IMR-90 (cell line): ENCODE results near the gene NANS. TPM values are rescaled to one million over a fixed set of nuclear protein-coding genes. Genes with fewer than 3 reads are reported as not detected.

ENCODE experiments used
- ATAC-seq: fragments of 200-7000 bp; cut with Tn5 transposase; 2 replicates; pipeline ENCODE4 v1.9.1; 2020; ENCODE audit warnings: low read depth, mild to moderate bottlenecking, moderate library complexity
- BruUV-seq: library from RNA; stranded (reverse); fragments of 400-500 nt; replicated peaks from 2 replicates; lab custom pipeline; 2021; lab: Mats Ljungman, UMichigan
- CTCF ChIA-PET: fragments of 300-600 bp; formaldehyde crosslinking; extraction: SDS; loops from one replicate; lab custom pipeline; 2021; ENCODE audit warnings: antibody characterized with exemption; lab: Yijun Ruan, JAX
- POLR2A ChIA-PET: fragments of 300-600 bp; sonication (Branson Sonifier 250); formaldehyde crosslinking; loops from one replicate; lab custom pipeline; 2022; ENCODE audit warnings: antibody characterized with exemption; ENCODE audit not compliant: unreplicated experiment; lab: Charles Lee
- DNase-seq: peaks from one replicate; pipeline ENCODE4 v3.0.0; 2013
- H2AFZ ChIP-seq: replicated peaks from 2 replicates; pipeline ENCODE3; 2013; ENCODE audit warnings: low read length, mild to moderate bottlenecking; ENCODE audit not compliant: poor library complexity
- H2AK5ac ChIP-seq: 2 replicates; pipeline ENCODE4 v1.6.1; 2013; ENCODE audit warnings: low read depth, low read length, inconsistent platforms
- H2AK9ac ChIP-seq: replicated peaks from 2 replicates; pipeline ENCODE3; 2013; ENCODE audit warnings: mild to moderate bottlenecking, low read depth, low read length, moderate library complexity; ENCODE audit not compliant: poor library complexity
- H2BK120ac ChIP-seq: 2 replicates; pipeline ENCODE4 v1.6.1; 2013; ENCODE audit warnings: low read depth, low read length, inconsistent platforms
- H2BK15ac ChIP-seq: 3 replicates; pipeline ENCODE4 v1.6.1; 2013; ENCODE audit warnings: low read depth, low read length, inconsistent platforms
- H2BK20ac ChIP-seq: 2 replicates; pipeline ENCODE4 v1.6.1; 2013; ENCODE audit warnings: low read depth, mild to moderate bottlenecking, inconsistent platforms, low read length, moderate library complexity
- H2BK5ac ChIP-seq: 2 replicates; pipeline ENCODE4 v1.6.1; 2013; ENCODE audit warnings: mild to moderate bottlenecking, low read depth, low read length, inconsistent platforms; ENCODE audit not compliant: poor library complexity, severe bottlenecking
- H3K14ac ChIP-seq: replicated peaks from 2 replicates; pipeline ENCODE4 v1.6.1; 2013; ENCODE audit warnings: low read depth, low read length, inconsistent platforms
- H3K18ac ChIP-seq: 2 replicates; pipeline ENCODE4 v1.6.1; 2013; ENCODE audit warnings: low read depth, low read length, control low read depth
- H3K23ac ChIP-seq: 2 replicates; pipeline ENCODE4 v1.6.1; 2013; ENCODE audit warnings: low read depth, low read length, inconsistent platforms
- H3K27ac ChIP-seq: 2 replicates; pipeline ENCODE4 v1.5.1; 2013; ENCODE audit warnings: mild to moderate bottlenecking, control low read depth, low read length; ENCODE audit not compliant: insufficient read depth
- H3K27me3 ChIP-seq: 2 replicates; pipeline ENCODE4 v1.6.1; 2013; ENCODE audit warnings: low read length; ENCODE audit not compliant: control insufficient read depth, insufficient read depth
- H3K36me3 ChIP-seq: 2 replicates; pipeline ENCODE4 v1.6.1; 2013; ENCODE audit warnings: low read length, mixed read lengths; ENCODE audit not compliant: control insufficient read depth, insufficient read depth
- H3K4ac ChIP-seq: 2 replicates; pipeline ENCODE4 v1.6.1; 2013; ENCODE audit warnings: low read depth, low read length, inconsistent platforms
- H3K4me1 ChIP-seq: 2 replicates; pipeline ENCODE4 v1.6.1; 2013; ENCODE audit warnings: low read length, mixed read lengths; ENCODE audit not compliant: control insufficient read depth, insufficient read depth
- H3K4me2 ChIP-seq: 2 replicates; pipeline ENCODE4 v1.6.1; 2013; ENCODE audit warnings: low read depth, mild to moderate bottlenecking, control low read depth, low read length, moderate library complexity
- H3K4me3 ChIP-seq: 2 replicates; pipeline ENCODE4 v1.5.1; 2013; ENCODE audit warnings: low read depth, mild to moderate bottlenecking, control low read depth, low read length, moderate library complexity; ENCODE audit not compliant: insufficient read depth
- H3K56ac ChIP-seq: 2 replicates; pipeline ENCODE4 v1.6.1; 2013; ENCODE audit warnings: low read length, inconsistent platforms; ENCODE audit not compliant: insufficient read depth; ENCODE audit errors: extremely low read depth
- H3K79me1 ChIP-seq, 2 experiments: 2 replicates each; pipeline ENCODE4 v1.6.1; 2013; ENCODE audit warnings: low read length in 2 of 2, inconsistent platforms in 1 of 2, low read depth in 1 of 2
- H3K9ac ChIP-seq: 2 replicates; pipeline ENCODE4 v1.6.1; 2013; ENCODE audit warnings: low read depth, low read length, control low read depth
- H3K9me1 ChIP-seq: 2 replicates; pipeline ENCODE4 v1.6.1; 2013; ENCODE audit warnings: low read length, inconsistent platforms; ENCODE audit not compliant: insufficient read depth
- H3K9me3 ChIP-seq: 2 replicates; pipeline ENCODE4 v1.6.1; 2013; ENCODE audit warnings: low read length; ENCODE audit not compliant: control insufficient read depth, insufficient read depth
- H4K20me1 ChIP-seq: 2 replicates; pipeline ENCODE4 v1.6.1; 2013; ENCODE audit warnings: low read length, inconsistent platforms; ENCODE audit not compliant: insufficient read depth
- H4K5ac ChIP-seq: 2 replicates; pipeline ENCODE4 v1.6.1; 2013; ENCODE audit warnings: mild to moderate bottlenecking, low read depth, low read length, control low read depth
- H4K8ac ChIP-seq, 2 experiments: 2 replicates each; pipeline ENCODE4 v1.6.1; 2013; ENCODE audit warnings: low read depth in 2 of 2, low read length in 2 of 2, control low read depth in 1 of 2, inconsistent platforms in 1 of 2
- H4K91ac ChIP-seq: 2 replicates; pipeline ENCODE4 v1.6.1; 2013; ENCODE audit warnings: low read depth, low read length, inconsistent platforms; ENCODE audit not compliant: insufficient read depth
- CHD1 ChIP-seq: IDR thresholded peaks from 2 replicates; pipeline ENCODE4 v1.6.1; 2012; ENCODE audit warnings: low read depth, low read length, improper control_type of control experiment
- CTCF ChIP-seq: conservative IDR thresholded peaks from 2 replicates; pipeline ENCODE4 v1.5.1; 2012; ENCODE audit warnings: mild to moderate bottlenecking, low read depth, low read length, improper control_type of control experiment
- ELK1 ChIP-seq: fragments of 150-350 bp; IDR thresholded peaks from 2 replicates; pipeline ENCODE4 v1.6.1; 2016; ENCODE audit warnings: low read depth, mild to moderate bottlenecking, low read length, moderate library complexity, borderline replicate concordance
- MAFK ChIP-seq: IDR thresholded peaks from 2 replicates; pipeline ENCODE4 v1.6.1; 2012; ENCODE audit warnings: low read depth, low read length, improper control_type of control experiment
- MAZ ChIP-seq: IDR thresholded peaks from 2 replicates; pipeline ENCODE4 v1.6.1; 2012; ENCODE audit warnings: low read depth, mild to moderate bottlenecking, low read length, improper control_type of control experiment, moderate library complexity, borderline replicate concordance
- MXI1 ChIP-seq: IDR thresholded peaks from 2 replicates; pipeline ENCODE4 v1.6.1; 2012; ENCODE audit warnings: low read depth, mild to moderate bottlenecking, low read length, moderate library complexity, borderline replicate concordance
- NFE2L2 ChIP-seq: fragments of 150-350 bp; IDR thresholded peaks from 2 replicates; pipeline ENCODE4 v1.6.1; 2016; ENCODE audit warnings: low read depth, mild to moderate bottlenecking, low read length
- RAD21 ChIP-seq: IDR thresholded peaks from 2 replicates; pipeline ENCODE4 v1.6.1; 2012; ENCODE audit warnings: low read length, improper control_type of control experiment
- RCOR1 ChIP-seq: IDR thresholded peaks from 2 replicates; pipeline ENCODE4 v1.6.1; 2012; ENCODE audit warnings: mild to moderate bottlenecking, low read length, improper control_type of control experiment; ENCODE audit not compliant: insufficient replicate concordance
- SMC3 ChIP-seq: fragments of 150-350 bp; IDR thresholded peaks from 2 replicates; pipeline ENCODE4 v1.6.1; 2016; ENCODE audit warnings: low read depth, mild to moderate bottlenecking, antibody characterized with exemption, low read length, moderate library complexity
- USF2 ChIP-seq: fragments of 150-350 bp; IDR thresholded peaks from 2 replicates; pipeline ENCODE4 v1.6.1; 2017; ENCODE audit warnings: mild to moderate bottlenecking, antibody characterized with exemption, low read length, low read depth
- WGBS, 2 experiments: methylation state at CpG; one replicate each; pipeline versions ENCODE4 v1.1.5 to v1.1.7; 2013; ENCODE audit warnings: missing lambda C conversion rate in 2 of 2; ENCODE audit not compliant: insufficient read length in 1 of 2; ENCODE audit errors: extremely low coverage in 2 of 2; 5-methylcytosine and 5-hydroxymethylcytosine counted together
- dilution Hi-C: fragments of 300-500 bp; cut with HindIII; formaldehyde crosslinking; loops from one replicate; pipeline ENCODE4 v1.14.3; 2018; ENCODE audit warnings: low sequenced_read_pairs; ENCODE audit not compliant: unreplicated experiment
- in situ Hi-C: fragments of 300-500 bp; cut with MboI; formaldehyde crosslinking; loops from 3 replicates; pipeline ENCODE4 v1.14.3; 2019; ENCODE audit warnings: low sequenced_read_pairs, inconsistent platforms, mixed read lengths
- intact Hi-C: fragments of 100-400 bp; cut with micrococcal nuclease; formaldehyde crosslinking; loops from 2 replicates; pipeline ENCODE4 v1.10.0; 2022
- polyA plus RNA-seq, 3 experiments: library from polyadenylated mRNA; depleted of rRNA; stranded (reverse); fragments of >200 nt; gene quantifications; 2 replicates each; pipeline ENCODE4 v1.2.3, GENCODE V29; 2012; ENCODE audit warnings: low replicate concordance in 1 of 3
- total RNA-seq: library from RNA; depleted of rRNA; stranded (reverse); fragments of >200 nt; gene quantifications from 2 replicates; pipeline ENCODE4 v1.2.3, GENCODE V29; 2012

The NANS gene
- total and polyA plus RNA-seq, 2 of the 4 experiments (the other 2 are of a cell fraction) = 210 to 306 TPM

- Histone ChIP-seq H4K8ac (no peak overlapping the region), H2BK5ac (no peak overlapping the region), H2AFZ (no peak overlapping the region), H3K4me1 (no peaks in the 10 kb centered on the region), H3K27ac (no peak overlapping the region), H4K5ac (no peak overlapping the region), H2AK5ac (no peak overlapping the region), H3K14ac (no peak overlapping the region), H2BK20ac (no peak overlapping the region), H2BK120ac (no peak overlapping the region), H3K9ac (no peak overlapping the region), H3K4me2 (no peak overlapping the region), H3K9me3 (no peaks in the 10 kb centered on the region), H3K9me1 (no peaks in the 10 kb centered on the region; the same call in 1 of the 2 replicates), H3K56ac (no peak overlapping the region), H3K23ac (no peak overlapping the region), H3K18ac (no peak overlapping the region), H3K4ac (no peak overlapping the region), H4K20me1 (no peaks in the 10 kb centered on the region), H3K4me3 (no peak overlapping the region), H3K36me3 (peaks cover 1% of the 10 kb centered on the region; the same call in 1 of the 2 replicates), H2AK9ac (no peak overlapping the region), H2BK15ac (no peak overlapping the region), H3K79me1 (no peaks in the 10 kb centered on the region), H4K91ac (no peak overlapping the region), H3K27me3 (no peaks in the 10 kb centered on the region)
- in situ Hi-C loops (no loop called here), intact Hi-C loops (no loop called here), dilution Hi-C loops (no loop called here)
- ATAC-seq (no peak), DNase-seq (no peak)
- POLR2A ChIA-PET = no interaction called here
- TF ChIP-seq NFE2L2 (no peak), ELK1 (no peak), MAFK (no peak), RAD21 (no peak), MXI1 (no peak), MAZ (no peak), CTCF (no peak), SMC3 (no peak), USF2 (no peak), RCOR1 (no peak), CHD1 (no peak)
- CTCF ChIA-PET = no interaction called here
- 91% methylated on average over 9 of the region's 16 CpGs; no CpG with 5 or more reads in 1 of the 2 experiments for WGBS, 2 experiments
- BruUV-seq = no TSS peak
These were observed 38.3 kb downstream of the NANS start for GRCh38 chr9:98094851-98095250.
